Thyroid gland (tissue), 4 donors: ENCODE measurements around the gene IRF5. TPM values are rescaled to one million over a fixed set of nuclear protein-coding genes. Genes with fewer than 3 reads are reported as not detected.

Experiments
- DNase-seq, 2 donors: peaks; one replicate each; pipeline ENCODE4 v3.0.0-alpha.2; 2019
- H3K27ac ChIP-seq, 3 donors: fragments of 200-600 bp; sonication (generic); 1 replicate in 2 of 3; 2 replicates in 1 of 3; pipeline ENCODE4 v1.5.1; 2016 to 2019; ENCODE audit warnings: mild to moderate bottlenecking in 1 of 3, moderate library complexity in 1 of 3
- H3K27me3 ChIP-seq: fragments of 200-600 bp; sonication (generic); one replicate; pipeline ENCODE4 v1.5.1; 2019
- H3K36me3 ChIP-seq, 2 donors: fragments of 200-600 bp; sonication (generic); one replicate each; pipeline ENCODE4 v1.5.1; 2016 to 2019
- H3K4me1 ChIP-seq, 2 donors: fragments of 200-600 bp; sonication (generic); one replicate each; pipeline ENCODE4 v1.5.1; 2017 to 2019
- H3K4me3 ChIP-seq, 3 donors: fragments of 200-600 bp; sonication (generic); replicated peaks in 1 of 3; 1 replicate in 2 of 3; 2 replicates in 1 of 3; pipeline ENCODE4 v1.5.1; 2016; ENCODE audit warnings: mild to moderate bottlenecking in 1 of 3
- H3K9me3 ChIP-seq: fragments of 200-600 bp; sonication (generic); one replicate; pipeline ENCODE4 v1.5.1; 2017
- CTCF ChIP-seq, 6 experiments: fragments of 200-600 bp in 3 of 6; fragments of 450-650 bp in 3 of 6; sonication (generic) in 3 of 6; IDR thresholded peaks; one replicate each; pipeline ENCODE4 v1.5.1; 2016 to 2019; ENCODE audit warnings: antibody characterized with exemption in 6 of 6, mild to moderate bottlenecking in 2 of 6, inconsistent platforms in 1 of 6, moderate library complexity in 1 of 6
- POLR2A ChIP-seq, 2 donors: fragments of 450-650 bp; IDR thresholded peaks; one replicate each; pipeline ENCODE4 v1.6.1; 2017; ENCODE audit warnings: antibody characterized with exemption in 2 of 2, mild to moderate bottlenecking in 2 of 2, moderate library complexity in 1 of 2
- WGBS, 2 donors: methylation state at CpG; one replicate each; pipeline ENCODE4 v1.1.5; 2017; 5-methylcytosine and 5-hydroxymethylcytosine counted together
- intact Hi-C: fragments of 100-400 bp; cut with DNase I; formaldehyde crosslinking; loops from one replicate; pipeline ENCODE4 v1.15.1; 2023
- total RNA-seq, 4 donors: library from RNA; depleted of rRNA; stranded (reverse); fragments of >200 nt; gene quantifications; one replicate each; pipeline ENCODE4 v1.2.3, GENCODE V29; 2016

The IRF5 gene
- total RNA-seq, 4 donors from 2014 or later = 3.7 to 6.0 (median 4.9) TPM

GRCh38 chr7:128951296-128951695, 13.6 kb downstream of the IRF5 start:
- H3K4me3 ChIP-seq = no peak overlapping the region
- intact Hi-C loops = no loop called here
- WGBS, 2 donors = 77 to 78% methylated on average over 5 of the region's 5 CpGs
- H3K9me3 ChIP-seq = no peaks in the 10 kb centered on the region
- DNase-seq = no peak
- no peaks in the 10 kb centered on the region for H3K27me3 ChIP-seq
- H3K27ac ChIP-seq = no peak overlapping the region
- TF ChIP-seq POLR2A (IDR thresholded peaks at IDR 0.05) = no peak
- no peak for TF ChIP-seq CTCF (IDR thresholded peaks at IDR 0.05)
- peaks cover 10 to 22% of the 10 kb centered on the region in 2 donors for H3K36me3 ChIP-seq
- no peaks in the 10 kb centered on the region for H3K4me1 ChIP-seq

GRCh38 chr7:128954150-128954549, 16.4 kb downstream of the IRF5 start:
- Histone ChIP-seq H3K36me3 (peaks cover 22 to 41% of the 10 kb centered on the region in 2 donors), H3K27me3 (no peaks in the 10 kb centered on the region), H3K27ac (no peak overlapping the region), H3K4me1 (no peaks in the 10 kb centered on the region), H3K9me3 (no peaks in the 10 kb centered on the region), H3K4me3 (no peak overlapping the region)
- WGBS, 2 donors = 91 to 96% methylated on average over 2 of the region's 2 CpGs
- TF ChIP-seq POLR2A (IDR thresholded peaks at IDR 0.05) = no peak
- DNase-seq = no peak
- intact Hi-C loops = no loop called here

GRCh38 chr7:128954830-128955802, 17.4 kb downstream of the IRF5 start:
- Histone ChIP-seq H3K4me1 (no peaks in the 10 kb centered on the region), H3K27ac (no peak overlapping the region), H3K4me3 (no peak overlapping the region), H3K27me3 (no peaks in the 10 kb centered on the region), H3K9me3 (no peaks in the 10 kb centered on the region), H3K36me3 (peaks cover 22 to 46% of the 10 kb centered on the region in 2 donors)
- DNase-seq = no peak
- TF ChIP-seq POLR2A (IDR thresholded peaks at IDR 0.05) = no peak
- TF ChIP-seq CTCF (IDR thresholded peaks at IDR 0.05) = no peak
- intact Hi-C loops = no loop called here
- WGBS, 2 donors = 76 to 79% methylated on average over 15 of the region's 15 CpGs

GRCh38 chr7:128955981-128956380, 18.3 kb downstream of the IRF5 start:
- H3K27me3 ChIP-seq = no peaks in the 10 kb centered on the region
- no peak for DNase-seq
- H3K4me1 ChIP-seq = no peaks in the 10 kb centered on the region
- intact Hi-C loops = no loop called here
- no peak overlapping the region for H3K27ac ChIP-seq
- TF ChIP-seq POLR2A (IDR thresholded peaks at IDR 0.05) (no peak), CTCF (IDR thresholded peaks at IDR 0.05) (no peak)
- no peak overlapping the region for H3K4me3 ChIP-seq
- no peaks in the 10 kb centered on the region for H3K9me3 ChIP-seq
- peaks cover 22 to 46% of the 10 kb centered on the region in 2 donors for H3K36me3 ChIP-seq

GRCh38 chr7:128959296-128959695, 21.6 kb downstream of the IRF5 start:
- Histone ChIP-seq H3K27ac (no peak overlapping the region), H3K36me3 (peaks cover 22 to 34% of the 10 kb centered on the region in 2 donors), H3K4me3 (no peak overlapping the region), H3K27me3 (no peaks in the 10 kb centered on the region), H3K4me1 (peaks cover 0 to 9% of the 10 kb centered on the region in 2 donors), H3K9me3 (no peaks in the 10 kb centered on the region)
- intact Hi-C loops = no loop called here
- TF ChIP-seq POLR2A (IDR thresholded peaks at IDR 0.05) = no peak
- no peak for TF ChIP-seq CTCF (IDR thresholded peaks at IDR 0.05)
- 96 to 97% methylated on average over 4 of the region's 4 CpGs for WGBS, 2 donors
- DNase-seq = no peak
